SK-N-SH (cell line): Measurements from ENCODE around the gene AGTRAP. TPM values are rescaled to one million over a fixed set of nuclear protein-coding genes. Genes with fewer than 3 reads are reported as not detected.
A peak's percentile ranks its signal among the peaks of the same experiment; 100 is the strongest.

Experiments
- CTCF ChIA-PET: fragments of 300-600, 350-600 bp; formaldehyde crosslinking; extraction: SDS; loops from one replicate; lab custom pipeline; 2021; lab: Yijun Ruan, JAX
- POLR2A ChIA-PET: fragments of 350-600 bp; sonication (Branson Sonifier 250); formaldehyde crosslinking; extraction: SDS; loops from one replicate; lab custom pipeline; 2020; ENCODE audit warnings: antibody characterized with exemption, inconsistent platforms; lab: Yijun Ruan, JAX
- DNase-seq: peaks from one replicate; pipeline ENCODE4 v3.0.0; 2012
- H2AFZ ChIP-seq: fragments of 200-600 bp; sonication (generic); 2 replicates; pipeline ENCODE4 v1.8.1; 2016; ENCODE audit warnings: antibody characterized with exemption, mild to moderate bottlenecking, low read depth
- H3F3A ChIP-seq: fragments of 200-600 bp; sonication (generic); replicated peaks from 2 replicates; pipeline ENCODE3; 2016; ENCODE audit warnings: antibody characterized with exemption, mild to moderate bottlenecking; ENCODE audit not compliant: insufficient read depth
- H3K27ac ChIP-seq, 2 experiments: fragments of 200-500 bp in 1 of 2; fragments of 200-600 bp in 1 of 2; sonication (Bioruptor generic) in 1 of 2; sonication (generic), shearing (Covaris generic) in 1 of 2; 2 replicates each; pipeline versions ENCODE4 v1.5.1 to v1.6.1; 2014 to 2016; ENCODE audit warnings: low read depth in 2 of 2, inconsistent platforms in 1 of 2, low read length in 1 of 2, mild to moderate bottlenecking in 1 of 2, mixed read lengths in 1 of 2
- H3K27me3 ChIP-seq: fragments of 200-600 bp; sonication (generic), shearing (Covaris generic); 2 replicates; pipeline ENCODE4 v1.6.1; 2016; ENCODE audit warnings: mixed run types; ENCODE audit not compliant: insufficient read depth
- H3K36me3 ChIP-seq, 2 experiments: fragments of 200-500 bp in 1 of 2; fragments of 200-600 bp in 1 of 2; sonication (Bioruptor generic) in 1 of 2; sonication (generic) in 1 of 2; replicated peaks in 1 of 2; 2 replicates each; pipeline versions ENCODE3 to v1.5.1; 2014 to 2016; ENCODE audit warnings: low read length in 1 of 2, mild to moderate bottlenecking in 1 of 2; ENCODE audit not compliant: insufficient read depth in 2 of 2, control insufficient read depth in 1 of 2
- H3K4me1 ChIP-seq, 2 experiments: fragments of 200-500 bp in 1 of 2; fragments of 200-600 bp in 1 of 2; sonication (Bioruptor generic) in 1 of 2; sonication (generic), shearing (Covaris generic) in 1 of 2; 2 replicates each; pipeline versions ENCODE4 v1.5.1 to v1.6.1; 2014 to 2016; ENCODE audit warnings: low read depth in 1 of 2, low read length in 1 of 2, mixed run types in 1 of 2; ENCODE audit not compliant: insufficient read depth in 2 of 2, control insufficient read depth in 1 of 2
- H3K4me2 ChIP-seq: fragments of 200-600 bp; sonication (generic), shearing (Covaris generic); 2 replicates; pipeline ENCODE4 v1.6.1; 2017; ENCODE audit warnings: mixed run types
- H3K4me3 ChIP-seq, 2 experiments: fragments of 200-500 bp in 1 of 2; fragments of 200-600 bp in 1 of 2; sonication (Bioruptor generic) in 1 of 2; sonication (generic), shearing (Covaris generic) in 1 of 2; 2 replicates each; pipeline versions ENCODE4 v1.5.1 to v1.8.1; 2014 to 2016; ENCODE audit warnings: low read depth in 2 of 2, inconsistent platforms in 1 of 2, low read length in 1 of 2, mild to moderate bottlenecking in 1 of 2, mixed read lengths in 1 of 2, moderate library complexity in 1 of 2
- H3K79me2 ChIP-seq: fragments of 200-600 bp; sonication (generic); 2 replicates; pipeline ENCODE4 v1.8.1; 2017; ENCODE audit warnings: mild to moderate bottlenecking; ENCODE audit not compliant: insufficient read depth
- H3K9ac ChIP-seq: fragments of 200-600 bp; sonication (generic); 2 replicates; pipeline ENCODE4 v1.6.1; 2017; ENCODE audit warnings: mixed run types
- H3K9me2 ChIP-seq: fragments of 200-600 bp; sonication (generic); 2 replicates; pipeline ENCODE4 v1.6.1; 2017; ENCODE audit warnings: mixed run types
- H3K9me3 ChIP-seq: fragments of 200-600 bp; sonication (generic); 2 replicates; pipeline ENCODE4 v1.6.1; 2017; ENCODE audit warnings: mixed run types, mild to moderate bottlenecking, moderate library complexity
- H4K20me1 ChIP-seq: fragments of 200-600 bp; sonication (generic); 2 replicates; pipeline ENCODE4 v1.6.1; 2017; ENCODE audit warnings: mild to moderate bottlenecking, mixed run types; ENCODE audit not compliant: insufficient read depth
- CHD2 ChIP-seq: fragments of 150-350 bp; IDR thresholded peaks from 2 replicates; pipeline ENCODE4 v1.6.1; 2018; ENCODE audit warnings: low read length; ENCODE audit not compliant: partially characterized antibody
- FOXJ3 ChIP-seq: sonication (generic); formaldehyde crosslinking; IDR thresholded peaks from 2 replicates; pipeline ENCODE4 v1.5.1; 2020; ENCODE audit warnings: mild to moderate bottlenecking, missing genetic modification reagents
- GATA2 ChIP-seq: sonication (generic); formaldehyde crosslinking; IDR thresholded peaks from 2 replicates; pipeline ENCODE4 v1.5.0; 2020; ENCODE audit warnings: mild to moderate bottlenecking, missing genetic modification reagents
- JUND ChIP-seq: IDR thresholded peaks from 2 replicates; pipeline ENCODE4 v1.4.0; 2012
- MXI1 ChIP-seq: IDR thresholded peaks from 2 replicates; pipeline ENCODE4 v1.6.1; 2012; ENCODE audit warnings: mild to moderate bottlenecking, low read depth, low read length, improper control_type of control experiment
- RAD21 ChIP-seq: IDR thresholded peaks from 2 replicates; pipeline ENCODE4 v1.6.1; 2012; ENCODE audit warnings: mild to moderate bottlenecking, low read length
- RCOR1 ChIP-seq: fragments of 150-350 bp; IDR thresholded peaks from 2 replicates; pipeline ENCODE4 v1.6.1; 2017; ENCODE audit warnings: antibody characterized with exemption, low read length
- SMC3 ChIP-seq: IDR thresholded peaks from 2 replicates; pipeline ENCODE4 v1.6.1; 2012; ENCODE audit warnings: low read depth, low read length, improper control_type of control experiment
- TCF12 ChIP-seq: IDR thresholded peaks from 2 replicates; pipeline ENCODE4 v1.4.0; 2012
- WGBS: methylation state at CpG from one replicate; pipeline ENCODE4 v1.1.6; 2017; ENCODE audit warnings: low lambda C conversion rate; 5-methylcytosine and 5-hydroxymethylcytosine counted together
- polyA plus RNA-seq, 3 experiments: library from polyadenylated mRNA; depleted of rRNA; stranded (reverse); fragments of >200 nt; gene quantifications; 2 replicates each; pipeline ENCODE4 v1.2.3, GENCODE V29; 2012
- TF ChIP-seq, protein P1 (sequence below): fragments of 150-350 bp; IDR thresholded peaks from 2 replicates; pipeline ENCODE4 v1.6.1; 2016; ENCODE audit warnings: mild to moderate bottlenecking, low read depth, low read length
- TF ChIP-seq, protein P2 (sequence below): IDR thresholded peaks from 2 replicates; pipeline ENCODE4 v1.4.0; 2012; ENCODE audit warnings: low read depth, borderline replicate concordance
- TF ChIP-seq, protein P3 (sequence below): fragments of 200-600 bp; sonication (generic); IDR thresholded peaks from 2 replicates; pipeline ENCODE4 v1.6.1; 2017; ENCODE audit warnings: antibody characterized with exemption, mild to moderate bottlenecking, moderate library complexity
- TF ChIP-seq, protein P4 (sequence below): IDR thresholded peaks from 2 replicates; pipeline ENCODE4 v1.4.0; 2012; ENCODE audit warnings: low read depth

The AGTRAP gene
- polyA plus RNA-seq, 1 of the 3 experiments (the other 2 are of a cell fraction) = 66.2 TPM

DNA sequence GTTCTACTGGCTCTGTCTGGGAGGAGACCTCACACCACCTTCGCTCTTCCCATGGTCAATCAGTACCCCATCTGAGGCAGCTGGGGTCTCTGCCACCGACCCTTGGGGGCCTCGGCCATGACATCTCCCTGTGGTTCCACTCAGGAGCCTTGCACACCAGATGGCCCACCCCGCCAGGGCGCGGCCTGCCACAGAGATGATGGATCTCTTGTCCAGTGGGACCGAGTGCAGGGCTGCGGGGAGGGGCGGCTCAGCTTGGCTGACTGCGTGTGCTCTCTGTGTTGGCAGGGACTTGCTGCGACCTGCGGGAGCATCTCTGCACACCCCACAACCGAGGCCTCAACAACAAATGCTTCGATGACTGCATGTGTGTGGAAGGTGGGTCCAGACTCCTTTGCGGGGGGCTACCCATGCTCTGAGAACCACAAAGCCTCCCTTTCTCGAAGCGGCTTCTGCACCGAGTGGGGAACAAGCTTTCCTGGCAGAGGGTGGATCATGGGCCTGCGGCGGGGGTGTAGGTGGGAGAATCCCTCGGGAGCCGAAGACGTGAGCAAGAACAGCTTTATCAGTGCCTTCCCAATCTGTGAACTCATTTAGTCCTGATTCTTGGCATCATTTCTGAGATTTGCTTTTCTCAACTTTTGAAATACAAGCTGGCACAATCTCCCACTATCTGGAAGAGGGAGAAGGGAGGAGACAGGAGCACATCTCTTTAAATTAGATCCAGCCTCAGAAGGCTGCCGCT, 20.9 kb upstream of the AGTRAP start (continued):
- TF ChIP-seq, protein P1, sequence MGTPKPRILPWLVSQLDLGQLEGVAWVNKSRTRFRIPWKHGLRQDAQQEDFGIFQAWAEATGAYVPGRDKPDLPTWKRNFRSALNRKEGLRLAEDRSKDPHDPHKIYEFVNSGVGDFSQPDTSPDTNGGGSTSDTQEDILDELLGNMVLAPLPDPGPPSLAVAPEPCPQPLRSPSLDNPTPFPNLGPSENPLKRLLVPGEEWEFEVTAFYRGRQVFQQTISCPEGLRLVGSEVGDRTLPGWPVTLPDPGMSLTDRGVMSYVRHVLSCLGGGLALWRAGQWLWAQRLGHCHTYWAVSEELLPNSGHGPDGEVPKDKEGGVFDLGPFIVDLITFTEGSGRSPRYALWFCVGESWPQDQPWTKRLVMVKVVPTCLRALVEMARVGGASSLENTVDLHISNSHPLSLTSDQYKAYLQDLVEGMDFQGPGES = no peak
- no peak for TF ChIP-seq TCF12
- TF ChIP-seq MXI1 = no peak
- TF ChIP-seq, protein P2, sequence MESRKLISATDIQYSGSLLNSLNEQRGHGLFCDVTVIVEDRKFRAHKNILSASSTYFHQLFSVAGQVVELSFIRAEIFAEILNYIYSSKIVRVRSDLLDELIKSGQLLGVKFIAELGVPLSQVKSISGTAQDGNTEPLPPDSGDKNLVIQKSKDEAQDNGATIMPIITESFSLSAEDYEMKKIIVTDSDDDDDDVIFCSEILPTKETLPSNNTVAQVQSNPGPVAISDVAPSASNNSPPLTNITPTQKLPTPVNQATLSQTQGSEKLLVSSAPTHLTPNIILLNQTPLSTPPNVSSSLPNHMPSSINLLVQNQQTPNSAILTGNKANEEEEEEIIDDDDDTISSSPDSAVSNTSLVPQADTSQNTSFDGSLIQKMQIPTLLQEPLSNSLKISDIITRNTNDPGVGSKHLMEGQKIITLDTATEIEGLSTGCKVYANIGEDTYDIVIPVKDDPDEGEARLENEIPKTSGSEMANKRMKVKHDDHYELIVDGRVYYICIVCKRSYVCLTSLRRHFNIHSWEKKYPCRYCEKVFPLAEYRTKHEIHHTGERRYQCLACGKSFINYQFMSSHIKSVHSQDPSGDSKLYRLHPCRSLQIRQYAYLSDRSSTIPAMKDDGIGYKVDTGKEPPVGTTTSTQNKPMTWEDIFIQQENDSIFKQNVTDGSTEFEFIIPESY = no peak
- no peak for TF ChIP-seq GATA2 (CRISPR knock-in tag)
- no peak for TF ChIP-seq RCOR1
- no peak for TF ChIP-seq JUND

DNA sequence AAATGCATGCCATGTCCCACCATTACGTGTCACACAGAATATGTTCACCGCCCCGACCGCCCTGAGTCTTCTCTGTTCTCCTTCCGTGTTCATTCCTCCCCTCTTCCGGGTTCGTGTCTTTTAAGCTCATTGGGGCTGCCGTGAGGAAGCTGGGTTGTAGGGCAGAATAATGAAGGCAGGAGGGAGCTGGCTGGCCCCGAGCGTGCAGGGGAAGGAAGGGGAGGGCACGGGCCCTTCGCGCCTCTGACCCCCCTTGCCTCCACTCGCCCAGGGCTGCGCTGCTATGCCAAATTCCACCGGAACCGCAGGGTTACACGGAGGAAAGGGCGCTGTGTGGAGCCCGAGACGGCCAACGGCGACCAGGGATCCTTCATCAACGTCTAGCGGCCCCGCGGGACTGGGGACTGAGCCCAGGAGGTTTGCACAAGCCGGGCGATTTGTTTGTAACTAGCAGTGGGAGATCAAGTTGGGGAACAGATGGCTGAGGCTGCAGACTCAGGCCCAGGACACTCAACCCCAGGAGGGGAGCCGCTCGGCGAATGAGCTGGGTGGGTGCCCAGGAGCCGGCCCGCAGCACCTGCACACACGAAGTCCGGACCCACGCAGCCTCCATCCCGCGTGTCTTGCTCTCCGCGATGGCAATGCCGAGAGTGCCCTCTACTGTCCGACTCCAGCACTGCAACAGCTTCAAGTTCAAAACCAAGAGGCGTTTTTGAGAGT, 16.5 kb upstream of the AGTRAP start:
- Histone ChIP-seq H3K27me3 (no peaks in the 10 kb centered on the region; the same call in 1 of the 2 replicates), H4K20me1 (no peaks in the 10 kb centered on the region), H3K27ac (no peak overlapping the region), H3K9me2 (no peaks in the 10 kb centered on the region), H3K4me2 (peak overlapping the region; percentile 83), H3K4me1 (peaks cover 0 to 4% of the 10 kb centered on the region in 2 experiments; a peak in 1 of 4 replicates), H3F3A (no peaks in the 10 kb centered on the region), H3K9ac (no peak overlapping the region), H3K9me3 (no peaks in the 10 kb centered on the region), H3K4me3 (peak overlapping the region; percentile 21 to 36; a peak in 2 of 4 replicates), H3K79me2 (no peaks in the 10 kb centered on the region), H3K36me3 (no peaks in the 10 kb centered on the region), H2AFZ (peak overlapping the region; percentile 53; the same call in 1 of the 2 replicates)
- 33% methylated on average over 22 of the region's 44 CpGs for WGBS
- DNase-seq = peak; percentile 82
- ChIA-PET CTCF (interaction anchor here (0.6 to 8.6 kb wide), 45 partner anchors 9 to 682 kb away, joined by 3 to 205 read pairs (median 4); partner anchors contain the start of genes AGTRAP, CLCN6, DISP3 and FBXO2), POLR2A (interaction anchor here (1.0 to 1.4 kb wide), 2 partner anchors 55 to 69 kb away, joined by 5 read pairs; partner anchors contain the start of gene FBXO6)
- peak; percentile 33 for TF ChIP-seq CHD2
- peak; percentile 93 for TF ChIP-seq RAD21
- TF ChIP-seq, protein P3, sequence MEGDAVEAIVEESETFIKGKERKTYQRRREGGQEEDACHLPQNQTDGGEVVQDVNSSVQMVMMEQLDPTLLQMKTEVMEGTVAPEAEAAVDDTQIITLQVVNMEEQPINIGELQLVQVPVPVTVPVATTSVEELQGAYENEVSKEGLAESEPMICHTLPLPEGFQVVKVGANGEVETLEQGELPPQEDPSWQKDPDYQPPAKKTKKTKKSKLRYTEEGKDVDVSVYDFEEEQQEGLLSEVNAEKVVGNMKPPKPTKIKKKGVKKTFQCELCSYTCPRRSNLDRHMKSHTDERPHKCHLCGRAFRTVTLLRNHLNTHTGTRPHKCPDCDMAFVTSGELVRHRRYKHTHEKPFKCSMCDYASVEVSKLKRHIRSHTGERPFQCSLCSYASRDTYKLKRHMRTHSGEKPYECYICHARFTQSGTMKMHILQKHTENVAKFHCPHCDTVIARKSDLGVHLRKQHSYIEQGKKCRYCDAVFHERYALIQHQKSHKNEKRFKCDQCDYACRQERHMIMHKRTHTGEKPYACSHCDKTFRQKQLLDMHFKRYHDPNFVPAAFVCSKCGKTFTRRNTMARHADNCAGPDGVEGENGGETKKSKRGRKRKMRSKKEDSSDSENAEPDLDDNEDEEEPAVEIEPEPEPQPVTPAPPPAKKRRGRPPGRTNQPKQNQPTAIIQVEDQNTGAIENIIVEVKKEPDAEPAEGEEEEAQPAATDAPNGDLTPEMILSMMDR = peak; percentile 98
- no peak for TF ChIP-seq FOXJ3 (CRISPR knock-in tag)
- TF ChIP-seq, protein P2 = no peak
- TF ChIP-seq MXI1 = peak; percentile 67; the same call in 1 of the 2 replicates
- TF ChIP-seq SMC3 = peak; percentile 81
- TF ChIP-seq RCOR1 = 0 out of 2 replicates have a peak, but pooled peaks have one; percentile 18
- TF ChIP-seq, protein P4, sequence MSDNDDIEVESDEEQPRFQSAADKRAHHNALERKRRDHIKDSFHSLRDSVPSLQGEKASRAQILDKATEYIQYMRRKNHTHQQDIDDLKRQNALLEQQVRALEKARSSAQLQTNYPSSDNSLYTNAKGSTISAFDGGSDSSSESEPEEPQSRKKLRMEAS = peak; percentile 81
